Progenitor cell of endocrine pancreas (in vitro differentiated cells): ENCODE measurements around the gene EPS15. TPM values are rescaled to one million over a fixed set of nuclear protein-coding genes. Genes with fewer than 3 reads are reported as not detected.

Experiments used
- DNase-seq: peaks from one replicate; pipeline ENCODE4 v3.0.0; 2021; ENCODE audit warnings: low spot score; ENCODE audit not compliant: unreplicated experiment
- H3K27ac Mint-ChIP-seq: 2 replicates; pipeline ENCODE4 v1.8.0; 2021; ENCODE audit warnings: mild to moderate bottlenecking, moderate library complexity, mixed read lengths
- H3K27me3 Mint-ChIP-seq: 2 replicates; pipeline ENCODE4 v1.8.0; 2021; ENCODE audit warnings: mixed read lengths
- H3K36me3 Mint-ChIP-seq: 2 replicates; pipeline ENCODE4 v1.8.0; 2022; ENCODE audit warnings: mixed read lengths; ENCODE audit not compliant: insufficient read depth
- H3K4me1 Mint-ChIP-seq: 2 replicates; pipeline ENCODE4 v1.8.0; 2021; ENCODE audit warnings: low read depth, mixed read lengths
- H3K4me3 Mint-ChIP-seq: 2 replicates; pipeline ENCODE4 v1.8.0; 2021; ENCODE audit warnings: low read depth, mild to moderate bottlenecking, moderate library complexity, mixed read lengths
- H3K9me3 Mint-ChIP-seq: 2 replicates; pipeline ENCODE4 v1.8.0; 2021; ENCODE audit warnings: low read depth, mixed read lengths
- total RNA-seq: library from RNA; stranded (reverse); gene quantifications from 2 replicates; pipeline ENCODE4 v1.2.1, GENCODE V29; 2021
- TF ChIP-seq, protein P1 (sequence below): fragments of 200-600 bp; sonication (generic); IDR thresholded peaks from one replicate; pipeline ENCODE4 v1.5.0; 2021; ENCODE audit warnings: antibody characterized with exemption, mild to moderate bottlenecking; ENCODE audit not compliant: unreplicated experiment

Gene EPS15
- total RNA-seq, 1 donor from 2014 or later = 63.8 TPM

DNA sequence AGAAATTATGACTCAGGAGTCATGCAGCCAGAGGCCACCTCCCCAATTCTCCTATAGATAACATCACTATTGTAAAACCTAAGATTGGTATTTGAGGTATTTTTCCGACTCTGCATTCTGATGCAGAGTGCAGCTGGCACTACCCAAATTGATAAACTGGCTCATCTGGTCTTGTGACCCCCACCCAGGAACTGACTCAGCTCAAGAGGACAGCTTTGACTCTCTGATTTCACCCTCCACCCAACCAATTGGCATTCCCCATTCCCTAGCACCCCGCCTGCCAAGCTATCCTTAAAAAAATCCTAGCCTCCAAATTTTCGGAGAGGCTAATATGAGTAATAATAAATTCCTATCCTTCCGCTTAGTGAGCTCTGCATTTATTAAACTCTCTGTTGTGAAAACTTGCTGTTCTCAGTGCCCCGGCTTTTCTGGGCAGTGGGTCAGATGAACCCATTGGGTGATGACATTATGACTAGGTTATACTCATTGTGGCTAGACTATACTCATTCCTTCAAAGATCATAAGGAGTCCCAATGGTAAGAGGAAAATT is 39.4 kb upstream of the EPS15 start:
- H3K4me1 Mint-ChIP-seq = no peaks in the 10 kb centered on the region
- TF ChIP-seq, protein P1, sequence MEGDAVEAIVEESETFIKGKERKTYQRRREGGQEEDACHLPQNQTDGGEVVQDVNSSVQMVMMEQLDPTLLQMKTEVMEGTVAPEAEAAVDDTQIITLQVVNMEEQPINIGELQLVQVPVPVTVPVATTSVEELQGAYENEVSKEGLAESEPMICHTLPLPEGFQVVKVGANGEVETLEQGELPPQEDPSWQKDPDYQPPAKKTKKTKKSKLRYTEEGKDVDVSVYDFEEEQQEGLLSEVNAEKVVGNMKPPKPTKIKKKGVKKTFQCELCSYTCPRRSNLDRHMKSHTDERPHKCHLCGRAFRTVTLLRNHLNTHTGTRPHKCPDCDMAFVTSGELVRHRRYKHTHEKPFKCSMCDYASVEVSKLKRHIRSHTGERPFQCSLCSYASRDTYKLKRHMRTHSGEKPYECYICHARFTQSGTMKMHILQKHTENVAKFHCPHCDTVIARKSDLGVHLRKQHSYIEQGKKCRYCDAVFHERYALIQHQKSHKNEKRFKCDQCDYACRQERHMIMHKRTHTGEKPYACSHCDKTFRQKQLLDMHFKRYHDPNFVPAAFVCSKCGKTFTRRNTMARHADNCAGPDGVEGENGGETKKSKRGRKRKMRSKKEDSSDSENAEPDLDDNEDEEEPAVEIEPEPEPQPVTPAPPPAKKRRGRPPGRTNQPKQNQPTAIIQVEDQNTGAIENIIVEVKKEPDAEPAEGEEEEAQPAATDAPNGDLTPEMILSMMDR = no peak
- no peaks in the 10 kb centered on the region for H3K9me3 Mint-ChIP-seq
- no peak overlapping the region for H3K27ac Mint-ChIP-seq
- H3K4me3 Mint-ChIP-seq = no peak overlapping the region
- H3K36me3 Mint-ChIP-seq = no peaks in the 10 kb centered on the region
- no peaks in the 10 kb centered on the region for H3K27me3 Mint-ChIP-seq
- DNase-seq = no peak

DNA sequence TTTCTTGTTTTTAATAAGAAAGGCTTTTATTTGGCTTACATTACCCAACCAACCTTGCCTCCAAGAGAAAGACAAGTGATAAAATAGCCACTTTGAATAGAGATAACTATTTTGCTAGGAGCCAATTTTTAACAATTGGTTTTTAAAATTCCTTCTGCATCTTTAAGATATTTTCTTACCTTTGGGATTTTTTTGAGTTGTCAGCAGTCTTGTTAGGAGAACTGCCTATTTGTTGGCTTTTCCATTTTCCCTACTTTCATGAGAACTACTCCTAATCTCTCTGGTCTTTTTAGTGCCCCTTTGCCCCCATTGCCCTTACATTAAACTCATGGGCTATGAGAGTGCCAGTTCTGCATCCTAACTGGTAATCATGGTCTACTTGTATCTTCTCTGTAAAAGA is 38.1 kb upstream of the EPS15 start:
- H3K4me3 Mint-ChIP-seq = no peak overlapping the region
- H3K27ac Mint-ChIP-seq = no peak overlapping the region
- no peaks in the 10 kb centered on the region for H3K4me1 Mint-ChIP-seq
- H3K36me3 Mint-ChIP-seq = no peaks in the 10 kb centered on the region
- no peaks in the 10 kb centered on the region for H3K9me3 Mint-ChIP-seq
- no peaks in the 10 kb centered on the region for H3K27me3 Mint-ChIP-seq
- TF ChIP-seq, protein P1 = no peak
- DNase-seq = no peak

DNA sequence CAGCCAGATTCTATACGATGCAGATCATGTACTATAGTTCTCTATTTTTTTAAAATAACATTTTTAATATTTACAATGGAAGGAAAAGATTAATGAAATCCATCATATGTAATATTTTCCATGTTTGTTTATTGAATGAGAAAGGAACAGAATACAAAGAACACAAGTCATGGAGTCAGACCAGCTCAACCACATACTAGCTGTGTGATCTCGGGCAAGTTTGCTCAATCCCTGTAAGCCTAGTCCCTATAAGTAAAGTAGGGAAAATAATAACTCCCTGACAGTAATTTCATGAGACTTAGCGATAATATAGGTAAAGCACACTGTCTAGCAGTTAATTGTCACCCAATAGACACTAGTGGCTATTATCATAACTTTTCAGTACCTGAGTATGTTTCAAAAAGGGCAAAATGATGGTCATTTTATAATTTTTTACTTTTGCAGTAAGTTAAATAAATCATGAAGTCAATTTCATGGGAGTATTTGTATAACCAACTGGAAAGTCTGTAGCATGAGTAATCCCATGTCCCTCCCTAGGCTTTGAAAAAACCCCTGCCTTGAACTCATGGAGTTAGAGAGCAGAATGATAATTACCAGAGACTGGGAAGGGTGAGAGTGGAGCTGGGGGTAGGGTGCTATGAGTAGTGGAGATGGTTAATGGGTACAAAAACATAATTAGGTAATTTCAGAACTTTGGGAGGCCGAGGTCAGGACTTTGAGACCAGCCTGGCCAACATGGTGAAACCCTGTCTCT is 37.0 kb upstream of the EPS15 start:
- TF ChIP-seq, protein P1 = no peak
- Mint-ChIP-seq H3K4me1 (no peaks in the 10 kb centered on the region), H3K36me3 (no peaks in the 10 kb centered on the region), H3K27ac (no peak overlapping the region), H3K4me3 (no peak overlapping the region), H3K27me3 (no peaks in the 10 kb centered on the region), H3K9me3 (no peaks in the 10 kb centered on the region)
- no peak for DNase-seq

DNA sequence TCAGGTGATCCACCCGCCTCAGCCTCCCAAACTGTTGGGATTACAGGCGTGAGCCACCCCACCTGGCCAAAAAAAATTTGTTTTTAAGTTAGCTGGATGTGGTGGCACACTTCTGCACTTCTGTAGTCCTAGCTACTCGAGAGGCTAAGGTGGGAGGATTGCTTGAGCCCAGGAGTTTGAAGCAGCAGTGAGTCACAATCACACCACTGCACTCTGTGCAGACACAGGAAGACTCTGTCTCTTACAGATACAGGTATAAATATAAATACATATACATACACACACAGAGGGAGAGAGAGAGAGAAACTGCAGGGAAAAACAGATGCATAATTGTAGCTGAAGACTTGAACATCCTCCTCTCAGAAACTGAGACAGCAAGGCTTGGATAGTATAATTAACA is 34.8 kb upstream of the EPS15 start:
- Mint-ChIP-seq H3K27ac (no peak overlapping the region), H3K36me3 (no peaks in the 10 kb centered on the region)
- DNase-seq = no peak

DNA sequence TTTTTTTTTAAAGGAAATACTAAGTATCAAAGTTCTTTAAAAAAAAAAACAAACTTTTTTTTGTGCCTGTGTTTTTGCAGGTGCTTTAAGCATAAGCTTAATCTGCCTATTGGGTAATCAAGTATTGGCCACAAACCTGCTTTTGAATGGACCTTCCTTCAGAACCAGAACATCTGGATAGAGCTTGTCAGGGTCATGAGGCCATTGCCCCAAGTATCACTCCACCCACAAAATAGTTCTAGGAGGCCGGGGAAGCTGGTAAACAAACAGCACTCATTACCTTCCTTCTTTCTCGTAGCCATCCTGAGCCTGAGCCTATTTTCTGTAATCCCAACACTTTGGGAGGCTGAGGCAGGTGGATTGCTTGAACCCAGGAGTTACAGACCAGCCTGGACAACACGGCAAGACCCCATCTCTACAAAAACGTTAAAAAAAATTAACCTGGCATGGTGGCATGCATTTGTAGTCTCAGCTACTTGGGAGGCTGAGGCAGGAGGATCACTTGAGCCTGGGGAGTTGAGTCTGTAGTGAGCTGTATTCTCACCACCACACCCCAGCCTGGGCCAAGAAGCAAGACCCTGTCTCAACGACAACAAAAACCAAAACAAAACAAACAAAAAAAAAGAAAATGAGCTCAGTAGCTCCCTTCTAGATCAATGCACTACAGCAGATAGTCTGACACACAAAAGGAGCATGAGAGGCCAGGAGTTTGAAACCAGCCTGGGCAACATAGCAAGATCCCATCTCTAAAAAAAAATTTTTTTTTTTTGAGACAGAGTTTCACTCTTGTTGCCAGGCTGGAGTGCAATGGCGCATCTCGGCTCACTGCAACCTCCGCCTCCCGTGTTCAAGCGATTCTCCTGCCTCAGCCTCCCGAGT is 34.1 kb upstream of the EPS15 start:
- Mint-ChIP-seq H3K4me3 (no peak overlapping the region), H3K4me1 (no peaks in the 10 kb centered on the region), H3K36me3 (no peaks in the 10 kb centered on the region), H3K27me3 (no peaks in the 10 kb centered on the region), H3K27ac (no peak overlapping the region), H3K9me3 (no peaks in the 10 kb centered on the region)
- DNase-seq = no peak
- TF ChIP-seq, protein P1 = no peak

More for the DNA sequence above, 34.8 kb upstream of the EPS15 start:
- no peaks in the 10 kb centered on the region for H3K27me3 Mint-ChIP-seq
- TF ChIP-seq, protein P1 = no peak
- no peaks in the 10 kb centered on the region for H3K9me3 Mint-ChIP-seq
- H3K4me1 Mint-ChIP-seq = no peaks in the 10 kb centered on the region
- no peak overlapping the region for H3K4me3 Mint-ChIP-seq
